ENCODE results near the gene CPM.
"Not testable (repeated sequence)": the region's sequence is repeated elsewhere in the genome, so short reads cannot be mapped to it uniquely, and the experiment has no call there.

CPM gene

DNA sequence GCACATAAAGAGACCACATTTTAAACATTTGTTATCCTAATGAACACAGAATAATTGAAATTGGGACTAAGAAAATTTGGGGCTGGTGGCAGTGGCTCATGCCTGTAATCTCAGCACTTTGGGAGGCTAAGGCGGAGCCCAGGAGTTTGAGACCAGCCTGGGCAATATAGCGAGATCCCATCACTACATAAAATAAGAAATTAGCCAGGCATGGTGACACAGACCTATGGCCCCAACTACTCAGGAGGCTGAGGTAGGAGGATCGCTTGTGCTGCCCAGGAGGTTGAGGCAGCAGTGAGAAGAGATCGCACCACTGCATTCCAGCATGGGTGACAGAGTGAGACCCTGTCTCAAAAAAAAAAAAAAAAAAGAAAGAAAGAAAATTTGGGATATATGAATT, 59.7 kb downstream of the CPM start:
- DNase-seq = no peak

DNA sequence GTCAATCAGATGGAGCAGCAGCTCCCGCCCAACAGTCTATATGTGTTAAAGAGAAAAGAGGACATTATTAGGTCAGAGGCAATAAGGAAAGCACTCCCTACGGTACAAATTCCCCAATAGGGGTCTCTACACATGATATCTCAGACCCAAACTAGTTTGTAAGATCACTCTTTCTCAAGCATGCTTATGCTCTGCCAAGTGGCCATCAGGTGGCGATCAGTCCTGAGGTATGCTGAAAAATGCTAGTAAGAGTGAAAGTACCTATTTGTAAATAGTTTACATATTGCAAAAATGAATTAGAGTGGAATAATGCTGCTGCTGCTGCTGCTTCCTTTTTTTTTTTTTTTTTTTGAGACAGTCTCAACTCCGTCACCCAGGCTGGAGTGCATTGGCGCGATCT, 61.0 kb downstream of the CPM start:
- DNase-seq = no peak

DNA sequence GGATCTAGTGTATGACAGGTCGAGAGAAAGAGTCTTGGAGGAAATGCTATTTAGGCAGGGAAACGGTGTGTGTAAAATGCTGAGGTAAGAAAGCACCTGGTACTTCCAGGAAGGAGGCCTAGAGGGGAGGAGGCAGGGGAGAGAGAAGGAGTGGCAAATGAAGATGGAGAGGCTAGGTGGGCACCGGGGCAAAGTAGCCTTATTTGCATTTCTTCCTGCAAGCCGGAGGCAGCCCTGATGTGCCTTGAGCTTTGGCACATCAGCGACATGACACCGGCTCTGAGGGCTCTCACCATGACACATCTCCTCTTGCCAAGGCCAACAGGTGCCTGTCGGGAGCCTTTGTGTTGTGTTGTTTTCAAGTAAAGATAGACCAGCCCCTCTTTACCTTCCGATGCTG, 61.6 kb downstream of the CPM start:
- DNase-seq = no peak

DNA sequence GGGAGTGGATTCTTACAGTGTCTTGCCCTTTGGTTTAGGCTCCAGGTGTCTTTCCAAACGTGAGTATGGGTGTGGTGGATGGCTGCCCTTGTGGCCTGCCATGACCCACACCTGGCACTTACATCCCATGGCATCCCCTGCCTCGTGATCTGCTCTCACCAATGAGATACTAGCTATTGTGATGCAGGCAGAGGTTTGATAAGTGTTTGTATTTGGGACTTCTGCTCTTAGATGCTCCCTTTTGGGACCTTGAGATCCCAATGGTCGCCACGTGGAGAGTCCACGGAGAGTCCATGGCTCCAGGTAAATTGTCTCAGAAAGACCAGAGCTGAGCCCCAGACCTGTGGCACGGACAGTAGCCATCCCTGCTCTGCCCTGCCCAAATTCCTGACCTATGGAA, 62.5 kb downstream of the CPM start:
- no peak for DNase-seq

DNA sequence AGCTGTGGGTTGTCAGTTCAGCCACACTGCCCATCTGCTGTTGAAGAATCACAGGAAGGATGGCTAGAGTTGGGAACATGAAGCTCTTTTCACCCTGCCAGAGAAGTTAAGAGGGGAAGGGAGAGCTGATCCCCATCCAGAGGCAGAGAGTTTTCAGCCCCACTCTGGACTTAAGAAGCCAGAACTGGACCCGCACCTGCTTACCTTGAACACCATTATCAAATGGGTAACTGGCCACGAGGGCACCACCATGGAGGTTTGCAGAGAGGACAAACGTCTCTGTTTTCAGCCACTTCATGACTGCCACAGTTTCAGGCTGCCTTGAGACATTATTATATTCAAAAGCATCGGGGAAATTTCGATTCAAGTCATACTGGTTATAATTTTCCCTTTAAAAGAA, 63.0 kb downstream of the CPM start:
- DNase-seq = no peak

DNA sequence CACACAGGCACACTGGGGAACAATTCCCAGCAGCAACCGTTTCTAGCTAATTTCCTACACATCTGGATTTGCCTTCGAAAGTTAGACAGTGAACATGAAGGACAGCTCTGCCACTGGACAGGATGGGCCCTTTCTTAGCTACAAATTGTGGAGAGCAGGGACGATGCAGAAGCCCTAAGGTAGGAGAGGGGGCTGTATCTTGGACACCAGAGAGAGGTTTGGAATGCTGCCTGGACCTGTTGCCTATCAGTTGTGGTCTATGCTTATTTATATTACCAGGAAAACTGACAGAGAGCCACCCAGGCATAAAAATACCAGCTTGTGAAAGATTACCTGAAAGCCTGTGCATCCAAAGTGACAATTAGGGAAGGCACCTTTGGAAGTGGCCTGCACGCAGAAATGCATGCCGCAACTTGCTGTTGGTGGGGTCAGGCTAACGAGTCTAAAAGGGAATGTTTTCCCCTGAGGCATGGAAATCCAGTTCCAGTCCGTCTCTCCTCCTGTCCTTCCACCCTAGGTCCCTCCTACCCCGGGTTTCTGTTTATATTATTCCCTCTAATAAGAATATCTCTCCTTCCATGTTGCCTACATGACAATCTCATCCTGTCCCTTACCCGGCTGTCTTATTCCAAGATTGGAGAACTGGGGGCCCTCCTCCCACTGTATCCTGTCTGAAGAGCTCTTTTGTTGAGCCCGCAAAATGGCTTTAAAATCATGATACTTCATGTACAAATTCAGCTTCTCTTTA, 64.8 kb downstream of the CPM start:
- no peak for DNase-seq

DNA sequence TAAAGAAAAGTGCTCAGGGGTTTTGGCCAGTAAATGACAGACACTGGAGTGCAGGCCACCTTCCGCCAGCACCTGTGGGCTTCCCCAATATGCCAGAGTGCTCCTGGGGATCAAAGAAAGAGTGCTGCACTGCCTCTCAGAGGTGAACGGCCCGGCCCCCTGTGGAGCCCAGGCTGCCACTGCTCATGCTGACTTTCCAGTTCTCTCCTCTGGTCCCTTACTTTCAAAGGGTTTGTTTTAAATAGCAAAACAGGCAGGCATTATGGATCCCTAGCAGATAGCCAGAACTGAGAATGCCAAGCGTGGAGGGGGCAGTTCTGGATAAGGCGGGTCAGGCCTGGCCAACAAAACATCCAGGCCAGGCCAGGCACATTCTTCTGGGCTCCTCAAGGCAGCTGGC, 65.4 kb downstream of the CPM start:
- no peak for DNase-seq

DNA sequence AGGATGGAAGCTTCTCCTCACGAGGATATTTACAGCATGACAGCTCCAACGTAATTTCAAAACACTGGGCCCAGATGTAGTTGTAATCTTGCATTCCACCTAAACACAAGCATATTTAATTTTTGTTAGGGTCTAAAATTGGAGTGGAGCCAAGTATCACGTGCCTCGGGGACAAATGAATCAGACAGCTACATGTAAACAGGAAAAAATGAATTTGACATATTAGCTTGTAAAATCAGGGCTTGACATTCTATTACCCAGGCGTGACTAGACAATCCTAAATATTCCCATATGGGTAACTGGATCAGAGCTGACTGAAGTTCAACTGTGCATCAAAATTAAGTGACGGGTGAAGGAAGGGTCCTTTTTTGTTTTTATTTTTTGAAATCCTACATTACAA, 66.0 kb downstream of the CPM start:
- DNase-seq = no peak

DNA sequence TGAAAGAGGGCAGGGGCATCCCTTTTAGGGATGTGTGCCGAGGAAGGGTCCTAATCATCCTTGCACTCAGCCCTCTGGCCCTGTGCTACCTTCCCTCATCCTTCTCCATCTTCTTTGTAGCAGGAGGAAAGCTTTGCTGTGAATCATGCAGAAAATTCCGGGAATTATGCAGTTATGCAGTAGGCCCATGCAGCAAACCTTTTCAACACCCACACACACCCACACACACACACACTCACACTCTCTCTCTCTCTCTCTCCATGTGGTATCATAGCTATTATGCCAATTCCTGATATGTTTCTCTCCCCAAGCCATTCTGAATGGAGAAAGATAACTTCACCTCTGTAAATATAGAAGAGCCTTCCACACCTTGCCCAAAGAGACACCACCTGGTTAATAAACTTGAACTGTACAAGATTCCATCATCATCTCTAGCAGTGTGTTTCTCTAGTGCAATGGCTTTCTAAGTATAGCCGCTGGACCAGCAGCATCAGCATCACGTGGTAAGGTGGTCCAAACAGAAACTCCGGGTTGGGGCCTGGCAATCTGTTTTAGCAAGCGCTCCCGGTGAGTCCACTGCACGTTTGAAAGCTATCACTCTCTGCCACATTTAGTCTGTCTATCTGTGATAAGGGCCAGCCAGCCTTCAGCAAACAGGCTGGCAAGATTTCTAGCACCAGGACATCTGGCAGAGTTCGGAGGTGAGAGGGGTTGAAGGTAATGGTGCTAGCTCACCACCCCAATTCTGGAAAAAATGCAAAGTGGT, 67.4 kb downstream of the CPM start:
- DNase-seq = no peak

DNA sequence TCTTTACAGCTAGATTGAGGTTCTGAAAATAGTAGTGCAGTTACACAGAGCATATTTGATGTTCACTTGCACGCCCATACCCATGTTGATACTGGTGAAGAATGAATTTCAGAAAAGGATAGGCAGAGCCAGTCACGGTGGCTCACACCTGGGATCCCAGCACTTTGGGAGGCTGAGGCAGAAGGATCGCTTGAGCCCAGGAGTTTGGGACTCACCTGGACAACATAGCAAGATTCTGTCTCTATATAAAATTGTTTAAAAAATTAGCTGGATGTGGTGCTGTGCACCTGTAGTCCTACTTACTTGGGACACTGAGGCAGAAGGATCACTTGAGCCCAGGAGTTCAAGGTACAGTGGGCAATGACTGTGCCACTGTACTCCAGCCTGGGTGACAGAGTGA, 68.4 kb downstream of the CPM start:
- DNase-seq = no peak

DNA sequence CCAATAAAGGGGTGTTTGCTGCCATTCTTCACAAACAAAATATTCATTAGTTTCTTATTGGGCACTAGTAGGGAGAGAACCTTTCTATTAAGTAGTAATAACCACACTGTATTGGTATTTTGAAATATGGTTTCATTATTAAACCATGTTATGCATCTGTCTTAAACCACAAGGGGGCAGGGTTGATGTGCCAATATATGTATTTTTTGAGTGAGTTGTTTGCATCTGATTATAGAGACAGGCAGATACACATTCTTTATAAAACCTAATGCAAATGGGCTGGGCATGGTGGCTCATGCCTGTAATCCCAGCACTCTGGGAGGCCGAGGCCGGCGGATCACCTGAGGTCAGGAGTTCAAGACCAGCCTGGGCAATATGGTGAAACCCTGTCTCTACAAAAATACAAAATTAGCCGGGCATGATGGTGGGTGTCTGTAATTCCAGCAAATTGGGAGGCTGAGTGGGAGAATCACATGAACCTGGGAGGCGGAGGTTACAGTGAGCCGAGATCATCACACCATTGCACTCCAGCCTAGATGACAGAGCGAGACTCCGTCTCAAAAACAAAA, 69.0 kb downstream of the CPM start:
- not testable (repeated sequence) for DNase-seq

DNA sequence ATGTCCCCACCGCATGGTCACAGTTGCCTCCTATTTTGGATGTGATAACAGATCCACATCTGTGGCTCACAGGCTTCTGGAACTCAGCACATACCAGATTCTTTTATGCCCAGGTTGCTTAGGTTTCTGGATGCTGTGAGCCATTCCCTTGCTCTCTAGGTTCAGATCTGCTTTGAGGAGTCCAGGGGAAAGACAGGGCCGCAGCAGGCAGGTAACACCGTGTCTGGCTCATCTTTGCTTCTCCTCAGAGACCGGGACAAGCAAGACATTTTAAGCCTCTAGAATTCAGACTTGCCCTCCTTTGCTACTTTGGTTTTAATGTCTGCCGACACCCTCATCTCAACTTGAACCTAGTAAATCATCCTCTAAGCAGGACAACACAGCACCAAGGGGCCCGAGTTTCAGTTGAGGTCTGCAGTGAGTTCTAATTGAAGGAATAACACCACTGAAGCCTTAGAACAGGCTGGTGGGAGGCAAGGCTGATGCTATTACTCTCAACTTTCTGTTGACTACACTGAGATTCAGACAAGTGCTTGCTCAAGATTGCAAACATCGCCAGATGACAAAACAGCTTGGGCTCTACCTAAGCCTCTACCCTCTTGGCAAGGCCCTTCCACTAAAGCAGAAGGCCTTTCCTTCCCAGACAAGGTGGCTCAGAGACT, 69.7 kb downstream of the CPM start:
- no peak for DNase-seq

DNA sequence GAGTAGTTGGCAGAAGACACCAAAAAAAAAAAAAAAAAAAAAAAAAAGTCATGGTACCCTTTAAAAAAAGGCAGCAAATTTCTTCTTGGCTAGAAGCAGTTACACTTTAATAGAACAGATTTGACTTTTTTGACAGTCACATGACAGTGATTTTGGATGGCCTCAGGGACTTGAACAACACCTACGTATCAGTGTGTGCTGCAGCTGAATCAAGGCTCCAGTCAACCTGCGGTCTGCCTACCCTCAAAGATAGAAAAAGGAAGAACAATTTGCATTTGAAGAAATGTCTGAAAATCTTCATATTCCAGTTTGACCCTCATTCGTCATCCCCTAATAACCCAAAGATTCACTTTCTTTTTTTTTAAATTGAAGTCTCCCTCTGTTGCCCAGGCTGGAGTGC, 71.1 kb downstream of the CPM start:
- DNase-seq = no peak

DNA sequence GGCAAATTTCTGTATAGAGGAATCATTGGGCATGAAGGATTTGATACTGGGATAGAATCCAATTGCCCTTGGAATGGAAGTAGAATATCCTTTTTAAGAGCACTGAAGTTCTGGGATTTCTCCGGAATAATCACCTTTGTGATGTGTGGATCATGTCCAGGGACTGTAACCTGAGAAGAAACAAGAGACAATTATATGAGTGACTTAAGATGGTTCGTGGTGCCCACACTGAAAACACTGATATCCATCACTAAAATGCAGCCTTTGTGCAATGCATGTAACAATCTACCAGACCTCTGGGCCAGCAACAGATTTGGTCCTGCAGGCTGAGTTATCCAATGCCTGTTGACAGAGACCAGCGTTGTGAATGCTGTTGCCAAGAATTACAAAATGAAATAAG, 76.5 kb downstream of the CPM start:
- DNase-seq = no peak

DNA sequence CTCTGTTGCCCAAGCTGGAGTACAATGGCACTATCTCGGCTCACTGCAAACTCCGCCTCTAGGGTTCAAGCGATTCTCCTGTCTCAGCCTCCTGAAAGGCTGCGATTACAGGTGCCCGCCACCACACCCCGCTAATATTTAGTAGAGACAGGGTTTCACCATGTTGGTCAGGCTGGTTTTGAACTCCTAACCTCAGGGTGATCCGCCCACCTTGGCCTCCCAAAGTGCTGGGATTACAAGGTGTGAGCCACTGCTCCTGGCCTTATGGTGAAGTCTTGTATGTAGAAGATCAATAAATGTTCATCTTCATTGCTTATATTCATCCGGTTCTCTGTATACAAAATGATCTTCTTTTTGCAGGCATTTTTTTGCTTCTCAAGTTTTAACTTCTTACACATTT, 77.2 kb downstream of the CPM start:
- DNase-seq = no peak

DNA sequence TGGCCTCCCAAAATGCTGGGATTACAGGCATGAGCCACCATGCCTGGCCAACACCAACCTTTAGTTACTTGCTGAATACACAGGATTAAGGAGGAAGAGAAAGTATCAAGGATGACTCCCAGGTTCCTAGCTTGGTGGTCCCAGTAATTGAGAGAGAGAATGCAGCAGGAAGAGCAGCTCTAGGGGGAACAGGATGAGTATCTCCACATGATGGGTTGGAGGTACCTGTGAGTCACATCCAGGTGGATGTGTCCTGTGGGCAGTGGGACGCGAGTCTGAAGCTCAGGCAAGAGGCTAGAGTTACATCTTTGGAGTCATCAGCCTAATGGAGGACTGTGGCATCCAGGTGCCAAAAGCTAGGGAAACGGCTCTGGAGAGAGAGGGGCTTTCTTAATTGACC, 77.9 kb downstream of the CPM start:
- no peak for DNase-seq

DNA sequence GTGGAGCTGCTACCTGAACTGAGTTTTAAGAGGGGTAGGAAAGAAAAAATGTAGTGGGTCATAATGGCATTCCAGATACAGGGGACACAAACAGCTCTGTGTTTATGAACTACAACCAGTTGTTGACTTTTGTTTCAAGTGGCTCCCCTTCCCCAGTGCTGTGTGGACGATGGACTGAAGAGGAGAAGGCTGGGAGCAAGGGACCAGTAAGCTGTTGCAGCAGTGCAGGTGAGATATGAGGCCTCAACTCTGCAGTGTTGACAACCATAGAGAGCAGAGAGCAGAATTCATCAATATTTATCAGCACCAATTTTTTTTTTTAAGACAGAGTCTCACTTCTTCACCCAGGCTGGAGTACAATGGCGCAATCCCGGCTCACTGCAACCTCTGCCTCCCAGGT, 78.4 kb downstream of the CPM start:
- no peak for DNase-seq

DNA sequence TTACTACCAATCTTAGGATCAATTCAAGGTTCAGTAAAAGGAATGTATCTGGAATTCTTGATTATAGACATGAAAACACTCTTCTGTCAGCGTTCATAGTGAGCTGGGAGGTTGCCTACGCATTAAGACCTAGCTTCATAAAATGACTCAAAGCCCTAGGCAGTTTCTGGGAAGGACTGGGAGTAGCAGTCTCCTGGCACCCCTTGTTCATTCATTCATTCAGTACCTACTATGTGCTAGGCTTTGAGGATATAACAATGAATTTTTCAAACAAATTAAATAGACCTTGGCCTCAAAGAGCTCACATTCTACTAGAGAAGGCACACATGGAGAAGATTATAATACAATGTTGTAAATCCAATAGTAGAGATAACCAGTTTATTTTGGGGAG, 78.9 kb downstream of the CPM start:
- DNase-seq = no peak

DNA sequence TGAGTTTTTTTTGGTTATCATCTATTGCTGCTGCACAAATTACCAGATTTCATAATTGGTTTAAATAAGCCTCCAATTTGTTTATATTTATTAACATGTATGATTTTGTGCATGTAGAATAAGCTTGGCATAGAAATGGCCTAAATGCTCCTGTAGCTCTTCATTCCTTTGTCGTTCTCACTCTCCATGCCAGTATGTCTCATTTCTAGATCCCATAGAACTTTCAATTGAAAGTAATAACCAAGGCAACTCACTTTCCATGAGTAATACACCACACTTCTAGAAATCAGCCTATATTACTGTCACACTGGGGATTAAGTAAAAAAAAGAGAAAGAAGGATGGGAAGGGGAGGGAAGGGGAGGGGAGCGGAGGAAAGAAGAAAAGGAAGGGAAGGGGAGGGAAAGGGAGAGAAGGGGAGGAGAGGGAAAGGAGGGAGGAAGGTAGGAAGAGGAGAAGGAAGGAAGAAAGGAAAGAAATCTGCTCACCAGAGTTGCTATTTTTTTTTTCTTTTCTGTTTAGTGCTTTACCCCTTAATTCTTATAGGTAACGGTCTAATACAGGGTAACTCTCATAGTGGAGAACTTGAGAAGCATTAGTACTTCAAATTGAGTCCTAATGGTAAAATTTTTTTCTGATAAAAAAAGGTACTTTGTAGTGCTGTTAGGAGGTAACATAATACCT, 79.4 kb downstream of the CPM start:
- DNase-seq = no peak

DNA sequence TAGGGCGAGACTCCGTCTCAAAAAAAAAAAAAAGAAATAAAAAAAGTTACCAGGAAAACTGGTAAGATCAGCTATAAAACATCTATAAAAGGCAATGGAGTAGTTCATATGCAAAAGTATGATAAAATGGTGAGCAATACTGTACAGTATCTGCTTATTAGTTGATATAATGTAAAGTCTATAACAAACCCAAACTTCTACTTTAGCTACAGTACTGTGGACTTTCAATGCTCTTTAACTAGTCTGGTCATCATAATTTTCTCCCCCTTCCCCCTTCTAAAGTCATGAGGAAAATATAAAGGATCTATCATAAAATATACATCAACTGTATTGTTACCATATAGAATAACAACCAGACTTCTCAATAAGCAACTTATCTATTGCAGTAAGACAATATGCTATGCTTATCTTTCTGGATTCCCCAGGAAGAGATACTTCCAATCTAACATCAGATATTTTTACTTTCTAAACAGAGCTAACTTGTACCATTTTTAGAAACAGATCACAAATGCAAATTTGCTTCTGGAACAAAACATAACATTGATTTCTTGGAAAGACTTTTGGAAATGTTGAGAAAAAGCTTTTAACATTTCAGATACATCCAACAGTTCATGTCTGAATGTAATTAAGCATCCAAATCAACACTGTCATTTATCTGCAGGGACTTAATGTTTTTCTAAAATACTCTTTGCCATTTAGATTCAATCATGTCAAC, 81.2 kb downstream of the CPM start:
- no peak for DNase-seq

DNA sequence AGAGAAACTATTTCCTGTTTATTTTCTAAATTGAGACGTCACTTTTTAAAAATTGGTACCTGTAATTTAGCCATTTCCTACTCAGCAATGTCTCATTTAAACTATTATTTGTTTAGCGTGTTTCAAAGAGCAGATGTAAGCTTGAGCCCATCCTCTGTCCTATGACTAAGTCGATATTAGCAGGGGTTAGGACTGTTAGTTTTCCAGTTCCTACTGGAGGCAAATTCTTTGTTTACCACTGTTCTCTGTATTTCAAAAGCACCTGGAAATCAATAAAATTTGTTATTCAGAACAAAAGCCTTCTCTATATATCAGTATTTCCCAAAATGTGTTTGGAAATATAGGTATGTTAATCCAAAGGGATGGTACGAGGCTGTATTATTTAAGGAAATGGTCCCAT, 82.6 kb downstream of the CPM start:
- DNase-seq = no peak

DNA sequence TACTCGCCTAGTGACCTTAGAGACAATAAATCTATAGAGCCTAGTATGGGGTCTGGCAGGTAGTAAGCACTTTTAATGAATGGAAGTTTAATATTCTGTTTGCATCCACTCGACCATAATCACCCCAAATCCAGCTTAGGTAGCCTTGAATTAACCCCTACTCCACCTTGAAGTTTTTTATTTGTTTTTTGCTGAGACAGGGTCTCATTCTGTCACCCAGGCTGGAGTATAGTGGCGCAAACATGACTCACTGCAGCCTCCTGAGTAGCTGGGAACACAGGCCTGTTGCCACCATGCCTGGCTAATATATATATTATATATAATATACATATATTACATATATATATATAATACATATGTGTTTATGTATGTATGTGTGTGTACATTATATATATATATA, 86.2 kb downstream of the CPM start:
- DNase-seq = no peak
